Measurements from ENCODE around the gene KCNMA1. TPM values are rescaled to one million over a fixed set of nuclear protein-coding genes. Genes with fewer than 3 reads are reported as not detected.

The KCNMA1 gene
- polyA plus RNA-seq, 1 of the 3 experiments (the other 2 are of a cell fraction): 107 TPM

- Histone ChIP-seq H3K27ac (ENCODE audit: low read depth in 2 of 2, low read length in 1 of 2) (no peak overlapping the region), H4K20me1 (ENCODE audit: insufficient read depth) (no peaks in the 10 kb centered on the region), H3K4me2 (no peak overlapping the region), H3K9ac (no peak overlapping the region), H2AFZ (ENCODE audit: low read depth) (no peak overlapping the region), H3F3A (replicated peaks; ENCODE audit: insufficient read depth) (peaks cover 30% of the 10 kb centered on the region), H3K4me3 (ENCODE audit: low read depth in 2 of 2, low read length in 1 of 2) (no peak overlapping the region), H3K9me3 (no peaks in the 10 kb centered on the region), H3K27me3 (ENCODE audit: insufficient read depth) (no peaks in the 10 kb centered on the region), H3K4me1 (ENCODE audit: control insufficient read depth in 1 of 2, insufficient read depth in 2 of 2, low read depth in 1 of 2, low read length in 1 of 2) (peaks cover 7 to 33% of the 10 kb centered on the region in 2 experiments; a peak in 3 of 4 replicates), H3K9me2 (no peaks in the 10 kb centered on the region), H3K36me3 (replicated peaks in 1 of 2; ENCODE audit: control insufficient read depth in 1 of 2, insufficient read depth in 2 of 2, low read length in 1 of 2) (no peaks in the 10 kb centered on the region), H3K79me2 (ENCODE audit: insufficient read depth) (no peaks in the 10 kb centered on the region)
- 62% methylated on average over 3 of the region's 3 CpGs for WGBS (ENCODE audit: low lambda C conversion rate)
- TF ChIP-seq, protein P1, sequence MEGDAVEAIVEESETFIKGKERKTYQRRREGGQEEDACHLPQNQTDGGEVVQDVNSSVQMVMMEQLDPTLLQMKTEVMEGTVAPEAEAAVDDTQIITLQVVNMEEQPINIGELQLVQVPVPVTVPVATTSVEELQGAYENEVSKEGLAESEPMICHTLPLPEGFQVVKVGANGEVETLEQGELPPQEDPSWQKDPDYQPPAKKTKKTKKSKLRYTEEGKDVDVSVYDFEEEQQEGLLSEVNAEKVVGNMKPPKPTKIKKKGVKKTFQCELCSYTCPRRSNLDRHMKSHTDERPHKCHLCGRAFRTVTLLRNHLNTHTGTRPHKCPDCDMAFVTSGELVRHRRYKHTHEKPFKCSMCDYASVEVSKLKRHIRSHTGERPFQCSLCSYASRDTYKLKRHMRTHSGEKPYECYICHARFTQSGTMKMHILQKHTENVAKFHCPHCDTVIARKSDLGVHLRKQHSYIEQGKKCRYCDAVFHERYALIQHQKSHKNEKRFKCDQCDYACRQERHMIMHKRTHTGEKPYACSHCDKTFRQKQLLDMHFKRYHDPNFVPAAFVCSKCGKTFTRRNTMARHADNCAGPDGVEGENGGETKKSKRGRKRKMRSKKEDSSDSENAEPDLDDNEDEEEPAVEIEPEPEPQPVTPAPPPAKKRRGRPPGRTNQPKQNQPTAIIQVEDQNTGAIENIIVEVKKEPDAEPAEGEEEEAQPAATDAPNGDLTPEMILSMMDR (IDR thresholded peaks at IDR 0.05): no peak
- TF ChIP-seq JUND (IDR thresholded peaks at IDR 0.05): 0 out of 2 replicates have a peak, but pooled peaks have one; percentile 2
- ChIA-PET CTCF (interaction anchor here (1.1 to 2.1 kb wide), 2 partner anchors 18 to 564 kb away, joined by 3 to 15 read pairs; no protein-coding TSS in a partner anchor), POLR2A (no interaction called here)
- no peak for DNase-seq
These were observed 445.2 kb downstream of the KCNMA1 start for GRCh38 chr10:77192402-77192801.

- no peak for TF ChIP-seq USF1 (IDR thresholded peaks at IDR 0.05; ENCODE audit: borderline replicate concordance, low read depth)
- H3K9me3 ChIP-seq: no peaks in the 10 kb centered on the region
- no peaks in the 10 kb centered on the region for H3K9me2 ChIP-seq
- 75% methylated on average over 5 of the region's 5 CpGs for WGBS (ENCODE audit: low lambda C conversion rate)
- no peaks in the 10 kb centered on the region for H4K20me1 ChIP-seq (ENCODE audit: insufficient read depth)
- no peak for DNase-seq
- H3K4me1 ChIP-seq (ENCODE audit: control insufficient read depth in 1 of 2, insufficient read depth in 2 of 2, low read depth in 1 of 2, low read length in 1 of 2): peaks cover 10 to 35% of the 10 kb centered on the region in 2 experiments; a peak in 3 of 4 replicates
- H3K79me2 ChIP-seq (ENCODE audit: insufficient read depth): no peaks in the 10 kb centered on the region
- no peak overlapping the region for H3K4me3 ChIP-seq (ENCODE audit: low read depth in 2 of 2, low read length in 1 of 2)
- H3K9ac ChIP-seq: no peak overlapping the region
- H2AFZ ChIP-seq (ENCODE audit: low read depth): no peak overlapping the region
- no peak overlapping the region for H3K27ac ChIP-seq (ENCODE audit: low read depth in 2 of 2, low read length in 1 of 2)
- H3F3A ChIP-seq (replicated peaks; ENCODE audit: insufficient read depth): peaks cover 26% of the 10 kb centered on the region
- no peak overlapping the region for H3K4me2 ChIP-seq
- CTCF ChIA-PET: interaction anchor here (0.7 to 2.1 kb wide), 5 partner anchors 17 to 565 kb away, joined by 3 to 15 read pairs (median 3); no protein-coding TSS in a partner anchor
- H3K36me3 ChIP-seq (replicated peaks in 1 of 2; ENCODE audit: control insufficient read depth in 1 of 2, insufficient read depth in 2 of 2, low read length in 1 of 2): no peaks in the 10 kb centered on the region
- POLR2A ChIA-PET: no interaction called here
- no peaks in the 10 kb centered on the region for H3K27me3 ChIP-seq (ENCODE audit: insufficient read depth)
These were observed 446.1 kb downstream of the KCNMA1 start for GRCh38 chr10:77191324-77192049.

DNA sequence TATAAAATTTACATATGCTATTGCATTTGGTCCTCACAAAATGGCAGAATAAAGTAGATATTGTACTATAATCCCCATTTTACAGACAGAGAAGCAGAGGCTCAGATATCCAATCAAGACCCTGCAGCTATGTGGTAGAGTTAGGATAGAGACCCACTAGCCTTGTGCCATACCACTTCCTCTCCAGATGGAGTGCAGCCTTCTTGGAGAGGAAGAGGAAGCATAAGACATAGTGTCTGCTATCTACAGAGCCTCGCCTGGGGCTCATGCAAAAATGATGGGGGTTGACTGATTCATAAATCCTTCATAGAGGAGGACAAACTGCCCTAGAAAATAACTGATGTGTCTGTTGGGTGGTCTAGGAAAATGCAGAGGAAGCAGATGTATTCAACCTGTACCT, 447.3 kb downstream of the KCNMA1 start:
- 91% methylated on average over 1 of the region's 1 CpG for WGBS (ENCODE audit: low lambda C conversion rate)
- CTCF ChIA-PET: interaction anchor here (0.6 to 3.9 kb wide), 3 partner anchors 16 to 61 kb away, joined by 3 to 38 read pairs (median 15); no protein-coding TSS in a partner anchor
- H3K9me3 ChIP-seq: no peaks in the 10 kb centered on the region
- peaks cover 11 to 29% of the 10 kb centered on the region in 2 experiments; a peak in 3 of 4 replicates for H3K4me1 ChIP-seq (ENCODE audit: control insufficient read depth in 1 of 2, insufficient read depth in 2 of 2, low read depth in 1 of 2, low read length in 1 of 2)
- no peak overlapping the region for H3K4me3 ChIP-seq (ENCODE audit: low read depth in 2 of 2, low read length in 1 of 2)
- H3F3A ChIP-seq (replicated peaks; ENCODE audit: insufficient read depth): peaks cover 19% of the 10 kb centered on the region
- H2AFZ ChIP-seq (ENCODE audit: low read depth): no peak overlapping the region
- H3K9me2 ChIP-seq: no peaks in the 10 kb centered on the region
- no peak overlapping the region for H3K4me2 ChIP-seq
- TF ChIP-seq USF1 (IDR thresholded peaks at IDR 0.05; ENCODE audit: borderline replicate concordance, low read depth) (no peak), RFX5 (IDR thresholded peaks at IDR 0.05; ENCODE audit: low read length) (no peak), CHD2 (IDR thresholded peaks at IDR 0.05; ENCODE audit: low read length, partially characterized antibody) (no peak), ZBTB33 (IDR thresholded peaks at IDR 0.05; ENCODE audit: borderline replicate concordance, low read depth) (no peak), FOXM1 (IDR thresholded peaks at IDR 0.05; ENCODE audit: low read depth) (no peak), SIN3A (IDR thresholded peaks at IDR 0.05; ENCODE audit: borderline replicate concordance, low read depth, low read length) (no peak)
- no peak overlapping the region for H3K9ac ChIP-seq
- no peak overlapping the region for H3K27ac ChIP-seq (ENCODE audit: low read depth in 2 of 2, low read length in 1 of 2)
- H3K27me3 ChIP-seq (ENCODE audit: insufficient read depth): no peaks in the 10 kb centered on the region
- no peaks in the 10 kb centered on the region for H3K36me3 ChIP-seq (replicated peaks in 1 of 2; ENCODE audit: control insufficient read depth in 1 of 2, insufficient read depth in 2 of 2, low read length in 1 of 2)
- POLR2A ChIA-PET: no interaction called here
- H3K79me2 ChIP-seq (ENCODE audit: insufficient read depth): no peaks in the 10 kb centered on the region
- no peak for DNase-seq
- H4K20me1 ChIP-seq (ENCODE audit: insufficient read depth): no peaks in the 10 kb centered on the region

Measured in SK-N-SH (cell line).